Spleen (tissue), 7 donors: ENCODE data around the gene ADAMTS12.

ENCODE experiments used
- POLR2A ChIP-seq, 3 donors: fragments of 450-650 bp; IDR thresholded peaks; one replicate each; pipeline ENCODE4 v1.5.1; 2017; ENCODE audit warnings: antibody characterized with exemption in 3 of 3, mild to moderate bottlenecking in 1 of 3
- POLR2AphosphoS5 ChIP-seq, 3 donors: sonication (generic); formaldehyde crosslinking; IDR thresholded peaks; one replicate each; pipeline ENCODE4 v1.5.1; 2017; ENCODE audit warnings: antibody characterized with exemption in 3 of 3
- TF ChIP-seq, protein P1 (sequence below), 11 experiments: fragments of 200-600 bp in 7 of 11; fragments of 450-650 bp in 4 of 11; sonication (generic) in 4 of 11; IDR thresholded peaks in 8 of 11; conservative IDR thresholded peaks in 3 of 11; 1 replicate in 7 of 11; 2 replicates in 4 of 11; pipeline versions ENCODE4 v1.4.0 to v1.8.0; 2016 to 2021; ENCODE audit warnings: antibody characterized with exemption in 11 of 11, inconsistent platforms in 4 of 11, mild to moderate bottlenecking in 1 of 11
- donor health status: DM: no; HTN: no; CAD: no; lungs with moderate emphysema.
- donor health status: DM: no; HTN: no; CAD: no.
- donor health status: DM: no; HTN: no; CAD: no.

DNA sequence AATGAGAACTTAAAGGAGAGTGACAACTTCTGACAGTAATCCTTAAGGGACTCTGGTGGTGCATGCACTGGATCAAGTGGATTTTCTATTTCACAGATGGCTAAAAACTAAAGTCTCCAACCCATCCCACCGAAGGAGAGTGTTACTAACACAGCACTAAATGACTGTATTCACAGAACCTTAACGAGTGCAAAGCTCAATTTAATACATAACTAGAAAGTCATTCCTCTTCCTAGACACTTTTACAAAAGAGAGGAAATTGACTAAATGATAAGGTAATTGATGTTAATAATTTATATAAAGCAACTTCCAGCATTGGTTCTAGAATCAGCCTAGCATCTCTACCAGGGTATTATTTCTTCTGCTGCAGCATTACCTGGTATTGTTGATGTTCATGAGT, 189.8 kb downstream of the ADAMTS12 start:
- no peak for TF ChIP-seq POLR2AphosphoS5 (IDR thresholded peaks at IDR 0.05)
- TF ChIP-seq, protein P1, sequence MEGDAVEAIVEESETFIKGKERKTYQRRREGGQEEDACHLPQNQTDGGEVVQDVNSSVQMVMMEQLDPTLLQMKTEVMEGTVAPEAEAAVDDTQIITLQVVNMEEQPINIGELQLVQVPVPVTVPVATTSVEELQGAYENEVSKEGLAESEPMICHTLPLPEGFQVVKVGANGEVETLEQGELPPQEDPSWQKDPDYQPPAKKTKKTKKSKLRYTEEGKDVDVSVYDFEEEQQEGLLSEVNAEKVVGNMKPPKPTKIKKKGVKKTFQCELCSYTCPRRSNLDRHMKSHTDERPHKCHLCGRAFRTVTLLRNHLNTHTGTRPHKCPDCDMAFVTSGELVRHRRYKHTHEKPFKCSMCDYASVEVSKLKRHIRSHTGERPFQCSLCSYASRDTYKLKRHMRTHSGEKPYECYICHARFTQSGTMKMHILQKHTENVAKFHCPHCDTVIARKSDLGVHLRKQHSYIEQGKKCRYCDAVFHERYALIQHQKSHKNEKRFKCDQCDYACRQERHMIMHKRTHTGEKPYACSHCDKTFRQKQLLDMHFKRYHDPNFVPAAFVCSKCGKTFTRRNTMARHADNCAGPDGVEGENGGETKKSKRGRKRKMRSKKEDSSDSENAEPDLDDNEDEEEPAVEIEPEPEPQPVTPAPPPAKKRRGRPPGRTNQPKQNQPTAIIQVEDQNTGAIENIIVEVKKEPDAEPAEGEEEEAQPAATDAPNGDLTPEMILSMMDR (IDR thresholded peaks at IDR 0.05 in 8 of 11, conservative IDR thresholded peaks at IDR 0.05 in 3 of 11) = no peak
- TF ChIP-seq POLR2A (IDR thresholded peaks at IDR 0.05) = no peak
